Frontal cortex (tissue), 4 donors: Measurements from ENCODE around the gene XRCC5. TPM values are rescaled to one million over a fixed set of nuclear protein-coding genes. Genes with fewer than 3 reads are reported as not detected.

Experiments used
- DNase-seq, 2 donors: peaks; one replicate each; pipeline ENCODE4 v3.0.0; 2012; ENCODE audit warnings: low spot score in 2 of 2
- FAIRE-seq: peaks from 2 replicates; lab custom pipeline; 2012; peaks lifted over from hg19 to GRCh38; lab: Jason Lieb, UNC
- total RNA-seq: library from RNA; depleted of rRNA; stranded (reverse); fragments of >200 nt; gene quantifications from one replicate; pipeline ENCODE4 v1.2.3, GENCODE V29; 2014
- donor health status: control.
- donor health status: control.
- donor health status: control.

Gene XRCC5
- total RNA-seq, 1 donor from 2014 or later = 415 TPM

- FAIRE-seq (no peak), DNase-seq (no peak)
Measured at GRCh38 chr2:216147172-216148131, 38.3 kb downstream of the XRCC5 start.

- FAIRE-seq (no peak), DNase-seq (no peak)
Measured at GRCh38 chr2:216148983-216149382, 39.8 kb downstream of the XRCC5 start.

GRCh38 chr2:216149741-216150140 is 40.6 kb downstream of the XRCC5 start:
- no peak for DNase-seq
- FAIRE-seq = no peak

GRCh38 chr2:216151313-216152025 is 42.3 kb downstream of the XRCC5 start:
- FAIRE-seq = no peak
- DNase-seq = no peak

GRCh38 chr2:216155954-216156353 is 46.8 kb downstream of the XRCC5 start:
- no peak for DNase-seq
- FAIRE-seq = no peak

- DNase-seq = no peak
- FAIRE-seq = no peak
Measured at GRCh38 chr2:216156822-216157221, 47.7 kb downstream of the XRCC5 start.

- FAIRE-seq (no peak), DNase-seq (no peak)
Measured at GRCh38 chr2:216159144-216159543, 50.0 kb downstream of the XRCC5 start.

GRCh38 chr2:216159646-216160045 is 50.5 kb downstream of the XRCC5 start:
- DNase-seq (no peak), FAIRE-seq (no peak)

GRCh38 chr2:216160786-216161185 is 51.6 kb downstream of the XRCC5 start:
- no peak for DNase-seq
- no peak for FAIRE-seq

- DNase-seq (no peak), FAIRE-seq (no peak)
Measured at GRCh38 chr2:216161967-216162366, 52.8 kb downstream of the XRCC5 start.

GRCh38 chr2:216163518-216163917 is 54.4 kb downstream of the XRCC5 start:
- FAIRE-seq (no peak), DNase-seq (no peak)

GRCh38 chr2:216164087-216164486 is 54.9 kb downstream of the XRCC5 start:
- FAIRE-seq (no peak), DNase-seq (no peak)

- DNase-seq (no peak), FAIRE-seq (no peak)
Measured at GRCh38 chr2:216164576-216164975, 55.4 kb downstream of the XRCC5 start.

GRCh38 chr2:216165711-216166110 is 56.6 kb downstream of the XRCC5 start:
- FAIRE-seq (no peak), DNase-seq (no peak)

- DNase-seq = no peak
- FAIRE-seq = no peak
Measured at GRCh38 chr2:216169087-216169486, 59.9 kb downstream of the XRCC5 start.

GRCh38 chr2:216170076-216170763 is 61.1 kb downstream of the XRCC5 start:
- DNase-seq (no peak), FAIRE-seq (no peak)

- DNase-seq (no peak), FAIRE-seq (no peak)
Measured at GRCh38 chr2:216171011-216171410, 61.9 kb downstream of the XRCC5 start.

GRCh38 chr2:216172493-216172892 is 63.3 kb downstream of the XRCC5 start:
- DNase-seq = no peak
- no peak for FAIRE-seq

GRCh38 chr2:216179015-216179414 is 69.9 kb downstream of the XRCC5 start:
- DNase-seq = no peak
- FAIRE-seq = no peak

- DNase-seq (no peak), FAIRE-seq (no peak)
Measured at GRCh38 chr2:216181351-216181750, 72.2 kb downstream of the XRCC5 start.
